Activated naive CD8-positive, alpha-beta T cell treated with anti-CD3 and anti-CD28 coated beads, Interleukin-2, amount 50 U/mL, for 24 hours (primary cell): Measurements from ENCODE around the gene DDTL.
"Not testable (repeated sequence)": the region's sequence is repeated elsewhere in the genome, so short reads cannot be mapped to it uniquely, and the experiment has no call there.

Experiments
- ATAC-seq: fragments of 150-1000 bp; cut with Tn5 transposase; one replicate; pipeline ENCODE4 v1.10.0; 2021
- DNase-seq: peaks from one replicate; pipeline ENCODE4 v3.0.0; 2021
- H3K27ac Mint-ChIP-seq: one replicate; pipeline ENCODE4 v1.8.0; 2021; ENCODE audit warnings: mild to moderate bottlenecking, mixed read lengths
- H3K27me3 Mint-ChIP-seq: one replicate; pipeline ENCODE4 v1.8.0; 2021; ENCODE audit warnings: mixed read lengths
- H3K36me3 Mint-ChIP-seq: one replicate; pipeline ENCODE4 v1.8.0; 2021; ENCODE audit warnings: low read depth, mixed read lengths
- H3K4me1 Mint-ChIP-seq: one replicate; pipeline ENCODE4 v1.8.0; 2021; ENCODE audit warnings: mixed read lengths
- H3K4me3 Mint-ChIP-seq: one replicate; pipeline ENCODE4 v1.8.0; 2021; ENCODE audit warnings: mild to moderate bottlenecking, moderate library complexity, mixed read lengths
- H3K9me3 Mint-ChIP-seq: one replicate; pipeline ENCODE4 v1.8.0; 2021; ENCODE audit warnings: mixed read lengths

Gene DDTL

GRCh38 chr22:23980567-23980966, 13.9 kb downstream of the DDTL start:
- not testable (repeated sequence) for H3K4me3 Mint-ChIP-seq, H3K9me3 Mint-ChIP-seq, ATAC-seq, DNase-seq, H3K27ac Mint-ChIP-seq, H3K4me1 Mint-ChIP-seq, H3K36me3 Mint-ChIP-seq, H3K27me3 Mint-ChIP-seq

GRCh38 chr22:23984430-23984829, 17.7 kb downstream of the DDTL start:
- ATAC-seq (peak; percentile 87), DNase-seq (peak; percentile 77)
- H3K4me1 Mint-ChIP-seq: peaks cover 8% of the 10 kb centered on the region
- no peaks in the 10 kb centered on the region for H3K36me3 Mint-ChIP-seq
- H3K27me3 Mint-ChIP-seq: no peaks in the 10 kb centered on the region
- H3K4me3 Mint-ChIP-seq: no peak overlapping the region
- H3K9me3 Mint-ChIP-seq: no peaks in the 10 kb centered on the region
- H3K27ac Mint-ChIP-seq: peak overlapping the region; percentile 23

DNA sequence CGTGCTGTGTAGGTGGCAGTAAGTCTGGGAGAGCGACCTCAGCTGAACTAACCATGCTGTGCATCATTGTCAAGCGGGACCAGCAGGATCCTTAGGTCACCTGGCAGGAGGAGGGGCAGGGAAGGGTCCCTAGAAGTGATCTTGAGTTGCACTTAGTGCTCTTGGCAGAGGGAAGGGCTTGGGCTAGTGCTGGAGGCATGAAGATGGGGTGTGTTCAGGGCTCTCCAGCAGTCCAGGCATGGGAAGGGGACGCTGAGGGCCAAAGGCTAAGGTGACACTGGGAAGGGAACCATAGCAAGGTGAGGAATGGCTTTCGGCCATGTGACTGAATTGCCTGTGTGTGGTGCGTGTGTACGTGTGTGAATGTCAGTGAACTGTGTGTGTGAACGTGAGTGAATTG, 19.4 kb downstream of the DDTL start:
- H3K27me3 Mint-ChIP-seq, ATAC-seq, H3K4me3 Mint-ChIP-seq, H3K36me3 Mint-ChIP-seq, DNase-seq, H3K27ac Mint-ChIP-seq, H3K9me3 Mint-ChIP-seq, H3K4me1 Mint-ChIP-seq: not testable (repeated sequence)

- H3K27ac Mint-ChIP-seq, ATAC-seq, H3K9me3 Mint-ChIP-seq: not testable (repeated sequence)
These were observed 20.0 kb downstream of the DDTL start for GRCh38 chr22:23986538-23987178.

DNA sequence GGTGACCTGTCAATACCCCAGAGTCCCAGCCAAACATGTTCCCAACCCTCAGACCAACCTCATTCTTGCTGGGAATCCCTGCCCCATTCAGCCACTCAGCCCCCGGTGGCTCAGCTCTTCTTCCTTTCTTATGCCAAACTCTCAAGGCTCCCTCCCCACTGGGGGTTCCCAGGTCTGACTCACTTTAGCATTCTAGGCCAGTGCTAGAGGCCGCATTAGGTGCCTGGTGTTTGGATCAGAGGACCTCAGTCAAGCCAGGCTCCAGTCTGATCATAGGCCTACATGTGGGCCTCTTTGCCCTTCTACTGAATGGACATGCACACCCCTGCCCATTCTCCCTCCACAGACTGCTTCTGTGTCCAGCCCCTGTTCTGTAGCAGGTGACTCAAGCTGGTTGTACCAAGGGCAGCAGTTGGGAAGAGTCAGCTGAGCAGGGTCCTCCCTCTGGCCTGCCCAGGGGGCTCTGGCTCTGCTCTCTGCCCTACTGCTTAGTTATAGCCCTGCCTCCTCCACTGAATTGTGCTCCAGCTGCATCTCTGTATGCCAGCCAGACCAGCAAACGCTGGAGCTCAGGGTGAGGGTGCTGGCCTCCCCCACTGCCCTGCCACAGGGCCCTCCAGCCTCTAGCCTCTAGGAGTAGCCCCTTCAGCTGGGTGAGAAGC, 23.0 kb downstream of the DDTL start:
- H3K27ac Mint-ChIP-seq, H3K9me3 Mint-ChIP-seq, H3K27me3 Mint-ChIP-seq, H3K4me3 Mint-ChIP-seq, DNase-seq, H3K4me1 Mint-ChIP-seq, H3K36me3 Mint-ChIP-seq: not testable (repeated sequence)
- ATAC-seq: peak; percentile 52

More at GRCh38 chr22:23986538-23987178, 20.0 kb downstream of the DDTL start:
- not testable (repeated sequence) for H3K36me3 Mint-ChIP-seq, H3K4me3 Mint-ChIP-seq, DNase-seq, H3K27me3 Mint-ChIP-seq, H3K4me1 Mint-ChIP-seq

DNA sequence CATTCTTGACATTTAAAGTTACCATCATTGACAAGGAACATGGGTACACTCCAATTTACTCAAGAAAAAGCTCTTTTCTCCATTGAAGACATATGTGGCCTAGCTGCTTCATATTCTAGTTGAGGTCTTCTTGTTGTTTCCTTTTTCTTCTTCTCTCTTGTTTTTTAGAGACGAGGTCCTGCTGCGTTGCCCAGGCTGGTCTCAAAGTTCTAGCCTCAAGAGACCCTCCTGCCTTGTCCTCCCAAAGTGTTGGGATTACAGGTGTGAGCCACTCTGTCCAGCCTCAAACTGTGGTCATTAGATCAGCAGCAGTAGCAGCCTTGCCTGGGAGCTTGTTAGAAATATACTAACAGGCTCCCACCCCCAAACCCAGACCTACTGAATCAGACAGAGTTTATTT, 26.4 kb downstream of the DDTL start:
- H3K27me3 Mint-ChIP-seq, ATAC-seq, H3K4me1 Mint-ChIP-seq, H3K27ac Mint-ChIP-seq, H3K9me3 Mint-ChIP-seq, H3K4me3 Mint-ChIP-seq, H3K36me3 Mint-ChIP-seq, DNase-seq: not testable (repeated sequence)

GRCh38 chr22:23993581-23994177, 27.0 kb downstream of the DDTL start:
- DNase-seq, ATAC-seq, H3K4me1 Mint-ChIP-seq, H3K36me3 Mint-ChIP-seq, H3K27ac Mint-ChIP-seq, H3K4me3 Mint-ChIP-seq, H3K27me3 Mint-ChIP-seq, H3K9me3 Mint-ChIP-seq: not testable (repeated sequence)

- Mint-ChIP-seq H3K4me1 (no peaks in the 10 kb centered on the region), H3K27me3 (no peaks in the 10 kb centered on the region), H3K9me3 (no peaks in the 10 kb centered on the region), H3K36me3 (no peaks in the 10 kb centered on the region), H3K27ac (no peak overlapping the region), H3K4me3 (no peak overlapping the region)
- DNase-seq: no peak
- ATAC-seq: no peak
These were observed 30.4 kb downstream of the DDTL start for GRCh38 chr22:23997092-23997491.

- H3K9me3 Mint-ChIP-seq, H3K36me3 Mint-ChIP-seq, H3K4me3 Mint-ChIP-seq, ATAC-seq, H3K27ac Mint-ChIP-seq, DNase-seq, H3K4me1 Mint-ChIP-seq, H3K27me3 Mint-ChIP-seq: not testable (repeated sequence)
These were observed 33.1 kb downstream of the DDTL start for GRCh38 chr22:23999779-24000178.

- Mint-ChIP-seq H3K4me3 (no peak overlapping the region), H3K4me1 (no peaks in the 10 kb centered on the region), H3K36me3 (no peaks in the 10 kb centered on the region), H3K27ac (no peak overlapping the region), H3K9me3 (no peaks in the 10 kb centered on the region), H3K27me3 (no peaks in the 10 kb centered on the region)
- DNase-seq (no peak), ATAC-seq (no peak)
These were observed 34.6 kb downstream of the DDTL start for GRCh38 chr22:24001314-24001713.

DNA sequence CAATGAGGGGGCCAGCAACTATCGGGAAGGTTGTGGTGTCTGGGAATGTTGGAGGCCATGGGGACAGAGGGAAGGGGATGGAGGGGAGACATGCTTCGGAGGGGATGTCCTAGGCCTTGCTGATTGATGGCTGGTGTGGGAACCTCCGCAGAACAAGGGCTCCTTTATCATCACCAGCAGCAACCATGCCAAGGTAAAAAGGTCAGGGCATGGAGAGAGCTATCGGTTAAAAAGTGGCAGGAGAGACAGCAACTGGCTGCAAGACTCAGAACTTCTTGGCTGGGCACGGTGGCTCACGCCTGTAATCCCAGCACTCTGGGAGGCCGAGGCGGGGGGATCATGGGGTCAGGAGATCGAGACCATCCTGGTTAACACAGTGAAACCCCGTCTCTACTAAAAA, 35.6 kb downstream of the DDTL start:
- ATAC-seq (no peak), DNase-seq (no peak)
- Mint-ChIP-seq H3K4me1 (no peaks in the 10 kb centered on the region), H3K36me3 (no peaks in the 10 kb centered on the region), H3K27ac (no peak overlapping the region), H3K4me3 (no peak overlapping the region), H3K9me3 (no peaks in the 10 kb centered on the region), H3K27me3 (no peaks in the 10 kb centered on the region)

- DNase-seq (no peak), ATAC-seq (no peak)
- H3K4me3 Mint-ChIP-seq: no peak overlapping the region
- H3K4me1 Mint-ChIP-seq: no peaks in the 10 kb centered on the region
- H3K27me3 Mint-ChIP-seq: no peaks in the 10 kb centered on the region
- H3K9me3 Mint-ChIP-seq: no peaks in the 10 kb centered on the region
- H3K27ac Mint-ChIP-seq: no peak overlapping the region
- H3K36me3 Mint-ChIP-seq: no peaks in the 10 kb centered on the region
These were observed 36.2 kb downstream of the DDTL start for GRCh38 chr22:24002851-24003250.

GRCh38 chr22:24003887-24004286, 37.2 kb downstream of the DDTL start:
- no peaks in the 10 kb centered on the region for H3K9me3 Mint-ChIP-seq
- H3K36me3 Mint-ChIP-seq: no peaks in the 10 kb centered on the region
- DNase-seq (no peak), ATAC-seq (no peak)
- H3K27me3 Mint-ChIP-seq: no peaks in the 10 kb centered on the region
- no peak overlapping the region for H3K27ac Mint-ChIP-seq
- H3K4me1 Mint-ChIP-seq: no peaks in the 10 kb centered on the region
- H3K4me3 Mint-ChIP-seq: no peak overlapping the region

- ATAC-seq (no peak), DNase-seq (no peak)
- no peaks in the 10 kb centered on the region for H3K27me3 Mint-ChIP-seq
- H3K4me3 Mint-ChIP-seq: no peak within 1 kb of the TSS
- H3K4me1 Mint-ChIP-seq: peaks cover under 1% of the 10 kb centered on the region
- no peaks in the 10 kb centered on the region for H3K9me3 Mint-ChIP-seq
- no peak within 1 kb of the TSS for H3K27ac Mint-ChIP-seq
- H3K36me3 Mint-ChIP-seq: no peaks in the 10 kb centered on the region
These were observed 38.5 kb downstream of the DDTL start, which contains the start of gene GSTT4 for GRCh38 chr22:24005201-24005600. Gene GSTT4 (minus strand): TSS chr22:24005453. CDS start chr22:24005356, 97 bp downstream.

GRCh38 chr22:24006207-24006913, 39.7 kb downstream of the DDTL start:
- DNase-seq (no peak), ATAC-seq (no peak)
- Mint-ChIP-seq H3K27ac (no peak overlapping the region), H3K4me3 (no peak overlapping the region), H3K27me3 (no peaks in the 10 kb centered on the region), H3K36me3 (no peaks in the 10 kb centered on the region), H3K4me1 (peaks cover 9% of the 10 kb centered on the region), H3K9me3 (no peaks in the 10 kb centered on the region)
